ENCODE measurements around the gene SLC45A3. TPM values are rescaled to one million over a fixed set of nuclear protein-coding genes. Genes with fewer than 3 reads are reported as not detected.

Gene SLC45A3
- 0.39 and 0.54 TPM in 2 replicates for total RNA-seq

GRCh38 chr1:205680073-205680851 lies at the start of gene SLC45A3:
Gene SLC45A3 (minus strand): TSS chr1:205680509. CDS start chr1:205664656, 15,853 bp downstream.

GRCh38 chr1:205631768-205632668 lies 48.3 kb downstream of the SLC45A3 start, which contains the start of gene ELK4:
Gene ELK4 (minus strand): TSS chr1:205632011. CDS start chr1:205623882, 8,129 bp downstream.

Small RNA genes lying within 50 kb of the gene (small RNA-seq; reads per million reads assigned to genes)
- not detected for gene RF00017

Other genes starting within 250 kb of the SLC45A3 start
- under 0.01 and 0.13 TPM in 2 replicates for gene BLACAT1, start 224.5 kb downstream of the SLC45A3 start, total RNA-seq
- 0.76 and 1.7 TPM in 2 replicates for gene CDK18, start 175.8 kb downstream of the SLC45A3 start, total RNA-seq
- gene ELK4, start 48.5 kb downstream of the SLC45A3 start, total RNA-seq: 37.9 and 41.4 TPM in 2 replicates
- gene NUCKS1, start 69.7 kb upstream of the SLC45A3 start, total RNA-seq: 213 and 236 TPM in 2 replicates
- 30.6 and 36.5 TPM in 2 replicates for gene RAB29, start 95.0 kb upstream of the SLC45A3 start, total RNA-seq
- 25.7 and 30.3 TPM in 2 replicates for gene SLC41A1, start 132.7 kb upstream of the SLC45A3 start, total RNA-seq
- gene PM20D1, start 169.6 kb upstream of the SLC45A3 start, total RNA-seq: 0.11 TPM in 1 of 2 replicates, not detected in the other

Data from articular chondrocyte of knee joint (primary cell).